ENCODE results near the gene THADA.

THADA gene

GRCh38 chr2:43319541-43319940 lies 276.3 kb downstream of the THADA start:
- Histone ChIP-seq H3K36me3 (ENCODE audit: insufficient read depth, low read depth, low read length) (0 out of 2 replicates have a peak, but pooled peaks cover 9% of the 10 kb centered on the region), H3K27ac (ENCODE audit: low read length) (no peak overlapping the region), H3K4me3 (ENCODE audit: low read length) (no peak overlapping the region), H3K4me1 (ENCODE audit: insufficient read depth, low read length) (no peaks in the 10 kb centered on the region), H3K9me3 (ENCODE audit: insufficient read depth, low read depth, low read length) (no peaks in the 10 kb centered on the region), H3K9ac (ENCODE audit: low read depth, low read length) (no peak overlapping the region), H3K27me3 (ENCODE audit: insufficient read depth, low read length) (no peaks in the 10 kb centered on the region)

- Histone ChIP-seq H3K36me3 (ENCODE audit: insufficient read depth, low read depth, low read length) (0 out of 2 replicates have a peak, but pooled peaks cover 9% of the 10 kb centered on the region), H3K9ac (ENCODE audit: low read depth, low read length) (no peak overlapping the region), H3K27ac (ENCODE audit: low read length) (no peak overlapping the region), H3K27me3 (ENCODE audit: insufficient read depth, low read length) (no peaks in the 10 kb centered on the region), H3K4me1 (ENCODE audit: insufficient read depth, low read length) (no peaks in the 10 kb centered on the region), H3K4me3 (ENCODE audit: low read length) (no peak overlapping the region), H3K9me3 (ENCODE audit: insufficient read depth, low read depth, low read length) (no peaks in the 10 kb centered on the region)
These were observed 277.0 kb downstream of the THADA start for GRCh38 chr2:43318791-43319190.

GRCh38 chr2:43317680-43318079 lies 278.2 kb downstream of the THADA start:
- 0 out of 2 replicates have a peak, but pooled peaks cover 9% of the 10 kb centered on the region for H3K36me3 ChIP-seq (ENCODE audit: insufficient read depth, low read depth, low read length)
- no peaks in the 10 kb centered on the region for H3K27me3 ChIP-seq (ENCODE audit: insufficient read depth, low read length)
- no peaks in the 10 kb centered on the region for H3K4me1 ChIP-seq (ENCODE audit: insufficient read depth, low read length)
- H3K9ac ChIP-seq (ENCODE audit: low read depth, low read length): no peak overlapping the region
- H3K9me3 ChIP-seq (ENCODE audit: insufficient read depth, low read depth, low read length): no peaks in the 10 kb centered on the region
- H3K27ac ChIP-seq (ENCODE audit: low read length): no peak overlapping the region
- no peak overlapping the region for H3K4me3 ChIP-seq (ENCODE audit: low read length)

GRCh38 chr2:43317194-43317593 lies 278.6 kb downstream of the THADA start:
- Histone ChIP-seq H3K27me3 (ENCODE audit: insufficient read depth, low read length) (no peaks in the 10 kb centered on the region), H3K9me3 (ENCODE audit: insufficient read depth, low read depth, low read length) (no peaks in the 10 kb centered on the region), H3K4me3 (ENCODE audit: low read length) (no peak overlapping the region), H3K27ac (ENCODE audit: low read length) (no peak overlapping the region), H3K36me3 (ENCODE audit: insufficient read depth, low read depth, low read length) (0 out of 2 replicates have a peak, but pooled peaks cover 9% of the 10 kb centered on the region), H3K4me1 (ENCODE audit: insufficient read depth, low read length) (no peaks in the 10 kb centered on the region), H3K9ac (ENCODE audit: low read depth, low read length) (no peak overlapping the region)

GRCh38 chr2:43315482-43315881 lies 280.4 kb downstream of the THADA start:
- Histone ChIP-seq H3K27me3 (ENCODE audit: insufficient read depth, low read length) (no peaks in the 10 kb centered on the region), H3K36me3 (ENCODE audit: insufficient read depth, low read depth, low read length) (0 out of 2 replicates have a peak, but pooled peaks cover 9% of the 10 kb centered on the region), H3K4me3 (ENCODE audit: low read length) (no peak overlapping the region), H3K9me3 (ENCODE audit: insufficient read depth, low read depth, low read length) (no peaks in the 10 kb centered on the region), H3K4me1 (ENCODE audit: insufficient read depth, low read length) (no peaks in the 10 kb centered on the region), H3K9ac (ENCODE audit: low read depth, low read length) (no peak overlapping the region), H3K27ac (ENCODE audit: low read length) (no peak overlapping the region)

GRCh38 chr2:43314299-43314927 lies 281.4 kb downstream of the THADA start:
- Histone ChIP-seq H3K27me3 (ENCODE audit: insufficient read depth, low read length) (no peaks in the 10 kb centered on the region), H3K27ac (ENCODE audit: low read length) (no peak overlapping the region), H3K36me3 (ENCODE audit: insufficient read depth, low read depth, low read length) (0 out of 2 replicates have a peak, but pooled peaks cover 2% of the 10 kb centered on the region), H3K4me3 (ENCODE audit: low read length) (no peak overlapping the region), H3K9ac (ENCODE audit: low read depth, low read length) (no peak overlapping the region), H3K9me3 (ENCODE audit: insufficient read depth, low read depth, low read length) (no peaks in the 10 kb centered on the region), H3K4me1 (ENCODE audit: insufficient read depth, low read length) (no peaks in the 10 kb centered on the region)

- Histone ChIP-seq H3K4me3 (ENCODE audit: low read length) (no peak overlapping the region), H3K27me3 (ENCODE audit: insufficient read depth, low read length) (no peaks in the 10 kb centered on the region), H3K4me1 (ENCODE audit: insufficient read depth, low read length) (no peaks in the 10 kb centered on the region), H3K9me3 (ENCODE audit: insufficient read depth, low read depth, low read length) (no peaks in the 10 kb centered on the region), H3K36me3 (ENCODE audit: insufficient read depth, low read depth, low read length) (no peaks in the 10 kb centered on the region), H3K9ac (ENCODE audit: low read depth, low read length) (no peak overlapping the region), H3K27ac (ENCODE audit: low read length) (no peak overlapping the region)
These were observed 282.2 kb downstream of the THADA start for GRCh38 chr2:43313642-43314017.

GRCh38 chr2:43312755-43313641 lies 282.8 kb downstream of the THADA start:
- no peaks in the 10 kb centered on the region for H3K4me1 ChIP-seq (ENCODE audit: insufficient read depth, low read length)

GRCh38 chr2:43311276-43311675 lies 284.6 kb downstream of the THADA start:
- no peaks in the 10 kb centered on the region for H3K36me3 ChIP-seq (ENCODE audit: insufficient read depth, low read depth, low read length)
- no peaks in the 10 kb centered on the region for H3K4me1 ChIP-seq (ENCODE audit: insufficient read depth, low read length)
- H3K9me3 ChIP-seq (ENCODE audit: insufficient read depth, low read depth, low read length): no peaks in the 10 kb centered on the region
- no peak overlapping the region for H3K4me3 ChIP-seq (ENCODE audit: low read length)
- no peak overlapping the region for H3K9ac ChIP-seq (ENCODE audit: low read depth, low read length)
- H3K27ac ChIP-seq (ENCODE audit: low read length): no peak overlapping the region
- no peaks in the 10 kb centered on the region for H3K27me3 ChIP-seq (ENCODE audit: insufficient read depth, low read length)

More at GRCh38 chr2:43312755-43313641, 282.8 kb downstream of the THADA start:
- Histone ChIP-seq H3K9me3 (ENCODE audit: insufficient read depth, low read depth, low read length) (no peaks in the 10 kb centered on the region), H3K27me3 (ENCODE audit: insufficient read depth, low read length) (no peaks in the 10 kb centered on the region), H3K36me3 (ENCODE audit: insufficient read depth, low read depth, low read length) (no peaks in the 10 kb centered on the region), H3K4me3 (ENCODE audit: low read length) (no peak overlapping the region), H3K9ac (ENCODE audit: low read depth, low read length) (no peak overlapping the region), H3K27ac (ENCODE audit: low read length) (no peak overlapping the region)

- Histone ChIP-seq H3K36me3 (ENCODE audit: insufficient read depth, low read depth, low read length) (no peaks in the 10 kb centered on the region), H3K4me3 (ENCODE audit: low read length) (no peak overlapping the region), H3K9ac (ENCODE audit: low read depth, low read length) (no peak overlapping the region), H3K4me1 (ENCODE audit: insufficient read depth, low read length) (no peaks in the 10 kb centered on the region), H3K9me3 (ENCODE audit: insufficient read depth, low read depth, low read length) (no peaks in the 10 kb centered on the region), H3K27ac (ENCODE audit: low read length) (no peak overlapping the region), H3K27me3 (ENCODE audit: insufficient read depth, low read length) (no peaks in the 10 kb centered on the region)
These were observed 285.9 kb downstream of the THADA start for GRCh38 chr2:43309935-43310334.

GRCh38 chr2:43307973-43308372 lies 287.9 kb downstream of the THADA start:
- Histone ChIP-seq H3K36me3 (ENCODE audit: insufficient read depth, low read depth, low read length) (no peaks in the 10 kb centered on the region), H3K4me1 (ENCODE audit: insufficient read depth, low read length) (no peaks in the 10 kb centered on the region), H3K9ac (ENCODE audit: low read depth, low read length) (no peak overlapping the region), H3K4me3 (ENCODE audit: low read length) (no peak overlapping the region), H3K27ac (ENCODE audit: low read length) (no peak overlapping the region), H3K27me3 (ENCODE audit: insufficient read depth, low read length) (no peaks in the 10 kb centered on the region), H3K9me3 (ENCODE audit: insufficient read depth, low read depth, low read length) (no peaks in the 10 kb centered on the region)

GRCh38 chr2:43307046-43307445 lies 288.8 kb downstream of the THADA start:
- Histone ChIP-seq H3K27ac (ENCODE audit: low read length) (no peak overlapping the region), H3K9ac (ENCODE audit: low read depth, low read length) (no peak overlapping the region), H3K36me3 (ENCODE audit: insufficient read depth, low read depth, low read length) (no peaks in the 10 kb centered on the region), H3K9me3 (ENCODE audit: insufficient read depth, low read depth, low read length) (no peaks in the 10 kb centered on the region), H3K4me3 (ENCODE audit: low read length) (no peak overlapping the region), H3K27me3 (ENCODE audit: insufficient read depth, low read length) (no peaks in the 10 kb centered on the region), H3K4me1 (ENCODE audit: insufficient read depth, low read length) (no peaks in the 10 kb centered on the region)

All from iPS-20b (cell line).